ENCODE measurements around the gene PSMB10.

Gene PSMB10

DNA sequence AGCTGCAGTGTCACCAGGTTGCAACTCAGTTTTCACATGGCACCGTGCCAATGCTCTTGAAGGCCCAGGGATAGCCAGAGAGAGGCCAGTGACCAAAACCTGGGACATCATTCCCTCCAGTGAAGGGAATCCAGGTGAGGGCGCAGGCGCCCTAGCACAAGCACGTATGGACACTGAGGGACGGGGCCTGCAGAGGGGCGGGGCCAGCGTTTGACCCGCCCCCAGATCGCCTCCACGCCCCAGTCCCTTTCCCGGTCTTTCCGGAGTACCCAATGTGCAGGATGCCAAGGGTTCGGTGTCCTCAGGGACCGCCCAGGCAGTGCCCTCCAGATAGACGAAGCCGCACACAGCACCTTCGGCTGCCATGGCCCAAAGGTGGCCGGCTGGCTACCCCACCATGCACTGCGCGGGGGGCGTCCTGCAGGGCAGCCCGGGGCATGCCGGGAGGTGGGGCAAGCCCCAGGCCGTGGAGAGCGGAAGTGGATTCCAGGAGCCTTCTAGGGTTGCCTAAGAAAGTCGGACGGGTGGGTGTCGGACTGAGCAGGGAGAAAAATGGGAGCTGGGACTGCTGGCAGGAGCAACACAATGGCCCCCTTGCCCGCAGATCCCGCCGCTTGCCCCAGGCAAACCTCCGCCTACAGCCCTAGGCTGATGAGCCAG is 27.1 kb upstream of the PSMB10 start:
- DNase-seq, result peak; percentile 25

DNA sequence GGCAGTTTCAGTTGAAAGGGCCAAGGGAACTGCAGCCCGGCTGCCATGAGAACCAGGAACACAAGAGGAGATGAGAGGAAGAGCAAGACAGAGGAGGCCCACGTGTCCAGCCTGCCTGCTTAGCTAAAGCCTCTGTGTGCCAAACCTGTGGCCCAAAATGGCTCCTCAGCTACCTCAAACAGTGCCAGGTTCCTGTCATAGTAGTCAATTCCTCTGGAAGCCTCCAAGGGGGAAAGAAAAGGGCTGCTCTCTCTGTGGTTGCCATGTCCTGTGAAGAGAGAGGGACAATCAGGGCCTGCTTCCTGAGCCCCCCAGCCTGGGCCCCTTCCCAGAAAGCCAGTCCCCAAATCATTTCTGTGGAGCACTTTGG is 26.6 kb upstream of the PSMB10 start:
- DNase-seq, result no peak

DNA sequence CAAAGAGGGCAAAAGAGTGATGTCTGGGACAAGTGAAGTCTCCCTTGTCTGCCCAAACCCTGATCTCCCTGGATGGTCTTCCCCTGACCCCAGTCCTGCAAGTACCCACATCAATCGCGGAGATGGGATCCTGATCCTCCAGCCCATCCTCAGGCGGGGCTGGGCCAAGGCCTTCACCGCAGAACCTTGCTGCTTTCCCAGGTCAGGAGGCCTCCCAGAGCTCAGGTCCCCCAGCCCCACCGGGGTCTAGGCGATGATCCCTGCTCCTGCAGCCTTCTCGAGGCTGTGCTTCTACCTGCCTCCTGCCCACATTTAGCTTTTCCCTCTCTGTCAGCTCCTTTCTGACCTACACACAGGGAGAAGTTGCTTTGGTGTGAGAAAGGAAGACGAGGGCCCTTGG is 25.5 kb upstream of the PSMB10 start:
- no peak for DNase-seq

DNA sequence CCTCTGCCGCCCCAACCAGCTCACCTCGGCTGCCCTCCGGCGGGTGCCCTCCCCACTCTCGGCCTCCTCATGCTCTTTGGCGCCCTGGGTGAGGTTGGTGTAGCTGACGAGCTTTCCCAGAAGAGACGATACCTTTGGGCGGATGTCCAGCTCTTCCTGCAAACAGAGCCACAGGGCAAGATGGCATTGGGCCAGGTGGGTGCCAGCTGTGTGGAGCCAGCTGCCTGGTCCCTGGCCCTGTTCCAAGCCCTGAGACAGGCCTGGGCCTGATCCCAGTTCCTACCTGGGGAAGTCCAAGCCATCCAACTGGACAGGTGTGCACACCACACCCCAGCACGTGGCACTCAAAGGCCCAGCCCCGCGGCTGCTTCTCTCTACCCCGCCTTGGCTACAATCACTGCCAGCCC is 24.9 kb upstream of the PSMB10 start:
- no peak for DNase-seq

DNA sequence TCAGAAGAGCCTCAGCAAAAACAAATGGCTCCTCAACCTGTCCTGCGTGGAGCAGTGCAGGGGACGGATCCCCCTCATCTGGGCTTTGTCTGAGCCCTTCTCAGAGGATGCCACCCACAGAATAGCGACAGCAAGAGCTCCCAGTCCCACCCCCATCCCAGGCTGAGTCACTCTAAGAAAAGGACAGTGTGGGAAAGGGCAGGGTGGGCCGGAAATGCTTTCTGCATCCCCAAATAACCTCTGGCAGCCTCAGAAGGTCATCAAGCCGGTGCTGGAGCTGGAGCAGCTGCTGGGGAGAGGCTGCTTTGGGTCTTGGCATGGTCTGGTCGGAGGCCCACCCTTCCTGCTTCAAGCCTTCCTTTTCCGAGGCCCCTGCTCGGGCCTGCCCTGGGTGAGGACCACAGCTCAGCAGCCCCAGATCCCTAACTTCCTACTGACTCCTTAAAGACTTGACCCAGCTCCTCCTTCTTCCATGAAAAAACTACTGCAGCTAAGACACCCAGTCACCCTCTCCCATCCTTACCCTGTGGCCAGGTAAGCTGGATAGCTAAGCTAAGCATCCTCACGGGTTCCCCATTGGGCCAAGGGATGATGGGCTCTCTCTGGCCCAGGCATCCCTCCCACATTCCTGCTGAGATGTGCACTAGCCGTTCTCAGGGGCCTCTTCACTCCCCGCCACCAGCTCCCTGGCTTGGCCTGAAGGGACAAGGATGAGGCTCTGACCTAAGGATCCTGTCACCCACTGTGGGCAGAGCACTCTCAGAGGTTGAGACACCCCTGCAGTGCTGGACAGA is 23.1 kb upstream of the PSMB10 start:
- DNase-seq, result no peak

DNA sequence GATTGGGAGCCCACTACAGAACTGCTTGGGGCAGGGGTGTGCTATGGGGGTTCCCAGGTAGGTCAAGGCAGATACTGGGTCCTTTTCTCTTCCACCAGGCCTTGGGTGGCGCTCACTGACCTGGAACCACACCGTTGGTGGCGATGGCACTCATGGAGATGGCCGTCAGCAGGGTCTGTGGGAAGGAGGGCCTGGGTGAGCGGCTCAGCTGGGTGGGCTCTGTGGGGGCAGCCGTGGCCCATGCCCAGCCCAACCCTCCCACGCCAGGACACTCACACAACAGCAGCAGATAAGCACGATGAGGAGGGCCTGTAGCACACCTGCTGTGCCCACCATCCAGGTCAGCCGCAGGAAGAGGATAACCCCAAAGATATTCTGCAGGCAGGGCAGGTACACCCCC is 21.0 kb upstream of the PSMB10 start:
- no peak for DNase-seq

DNA sequence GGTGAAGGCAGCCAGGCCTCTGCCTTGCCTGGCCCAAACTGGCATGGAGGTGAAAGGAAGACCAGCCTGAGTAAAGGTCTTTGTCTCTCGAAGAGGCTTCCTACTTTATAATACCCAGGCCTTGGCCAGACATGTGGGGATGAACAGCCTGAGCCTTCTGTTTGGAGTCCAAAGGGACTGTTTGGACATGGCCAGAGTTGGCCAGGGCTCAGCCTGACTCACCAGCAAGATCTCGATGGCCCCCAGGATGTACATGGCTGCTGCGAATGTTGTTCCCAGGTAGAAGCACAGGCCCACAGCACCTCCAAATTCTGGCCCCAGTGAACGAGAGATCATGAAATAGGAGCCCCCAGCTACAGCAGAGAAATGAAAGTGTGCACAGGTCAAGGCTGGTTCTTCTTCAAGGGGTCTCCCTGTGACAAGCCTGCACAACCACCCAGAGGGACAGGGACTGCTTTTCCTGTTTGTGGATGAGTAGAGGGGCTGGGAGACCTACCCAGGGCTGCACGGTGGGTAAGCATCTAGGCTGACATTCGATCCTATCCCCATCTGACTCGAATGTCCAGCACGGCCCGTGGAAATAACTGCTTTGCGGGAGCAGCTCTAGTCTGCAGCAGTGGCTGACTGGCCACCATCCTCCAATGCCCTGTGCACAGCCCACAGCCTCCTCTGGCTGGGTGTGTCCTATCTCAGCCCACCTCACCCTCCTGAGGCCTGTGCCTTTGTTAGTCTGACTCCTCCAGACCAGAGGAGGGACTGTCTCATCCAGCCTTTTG is 18.0 kb upstream of the PSMB10 start:
- DNase-seq, result no peak

DNA sequence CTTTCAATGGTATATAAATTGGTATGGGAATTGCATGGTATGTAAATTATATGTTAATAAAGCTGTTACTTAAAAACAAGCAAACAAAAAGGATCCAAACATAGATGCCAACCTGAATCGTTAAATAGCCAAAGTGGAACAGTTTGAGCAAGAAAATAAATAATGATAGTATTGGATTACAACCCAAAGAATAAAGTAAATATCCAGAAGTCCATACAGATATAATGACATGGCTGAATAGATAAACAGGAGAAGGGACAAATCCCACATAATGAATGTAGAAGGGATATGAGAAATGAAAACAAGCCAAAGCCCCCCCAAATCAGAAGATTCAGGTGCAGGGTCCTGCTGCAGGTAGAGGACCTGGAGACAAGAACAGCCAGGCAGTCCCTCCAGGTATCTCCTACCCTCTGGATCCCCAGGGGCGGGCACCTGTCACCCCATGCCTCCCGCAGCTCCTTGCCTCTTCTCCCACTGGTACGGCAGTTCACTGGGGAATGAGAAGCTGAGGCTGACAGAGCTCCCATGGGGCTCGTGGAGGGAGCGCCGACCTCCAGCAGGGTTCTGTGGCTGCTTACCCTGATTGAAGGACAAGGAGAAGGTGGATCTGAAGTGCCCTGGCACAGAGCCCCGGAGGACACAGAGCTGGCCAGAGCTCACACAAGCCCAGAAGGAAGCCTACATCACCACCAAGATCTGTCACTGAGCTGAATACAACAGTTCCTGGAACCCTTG is 17.2 kb upstream of the PSMB10 start:
- DNase-seq, result no peak

DNA sequence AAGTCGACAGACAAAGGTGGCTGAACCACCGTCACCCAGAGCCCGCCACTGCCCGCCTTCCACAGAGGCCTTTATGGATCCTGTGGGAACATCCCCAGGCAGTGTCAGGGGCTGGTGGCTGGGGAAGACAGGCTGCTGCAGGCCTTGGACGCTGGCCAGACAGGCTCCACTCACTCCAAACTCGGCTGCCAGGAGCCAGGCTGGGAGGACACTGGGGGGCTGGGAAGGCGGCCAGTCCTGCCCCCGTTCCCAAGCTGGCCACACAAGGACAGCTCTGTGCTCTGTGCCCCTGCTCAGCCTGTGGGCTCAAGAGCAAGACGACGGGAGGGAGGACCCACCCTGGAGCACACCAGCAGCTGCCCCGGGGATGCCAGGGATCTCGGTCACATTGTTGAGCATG is 14.8 kb upstream of the PSMB10 start:
- no peak for DNase-seq

DNA sequence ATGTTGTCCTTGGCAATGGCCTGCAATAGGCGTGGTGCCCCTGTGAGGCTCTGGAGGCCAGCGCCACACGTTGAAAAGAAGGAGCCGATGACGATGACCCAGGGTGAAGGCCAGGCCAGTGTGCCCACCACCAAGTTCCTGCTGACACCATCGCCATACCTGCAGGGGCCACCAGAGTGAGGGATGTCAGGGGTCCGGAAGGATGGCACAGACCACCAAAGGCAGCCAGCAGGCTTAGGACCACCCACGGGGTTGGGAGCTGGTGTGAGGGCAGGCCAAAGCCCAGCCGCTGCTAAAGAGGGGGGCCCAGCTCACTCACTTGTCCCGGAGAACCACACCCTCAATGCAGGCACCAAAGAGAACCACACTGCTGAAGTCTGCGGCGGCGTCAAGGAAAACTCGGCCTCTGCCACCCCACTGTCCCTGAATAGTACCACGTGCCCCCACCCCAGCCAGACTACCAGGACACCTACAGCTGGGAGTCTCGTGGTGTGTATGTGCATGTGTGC is 13.7 kb upstream of the PSMB10 start:
- no peak for DNase-seq

DNA sequence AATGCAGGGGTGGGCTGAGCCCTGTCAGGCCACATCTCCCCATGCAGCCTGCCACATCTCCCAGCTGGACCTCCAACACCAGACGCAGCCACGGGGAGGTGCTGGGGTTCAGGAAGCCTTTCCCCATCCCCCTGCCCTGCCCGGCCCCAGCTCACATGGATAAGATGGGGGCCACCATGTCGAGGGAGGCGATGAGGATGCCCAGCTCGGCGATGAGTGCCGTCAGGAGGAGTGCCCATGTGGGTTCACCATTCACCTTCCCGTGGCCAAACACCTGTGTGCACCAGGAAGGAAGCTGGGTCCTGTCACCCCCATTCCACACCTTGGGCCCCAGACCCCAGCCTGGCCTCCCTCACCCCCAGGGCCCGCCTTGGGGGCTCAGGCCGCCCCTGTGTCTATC is 13.0 kb upstream of the PSMB10 start:
- no peak for DNase-seq

DNA sequence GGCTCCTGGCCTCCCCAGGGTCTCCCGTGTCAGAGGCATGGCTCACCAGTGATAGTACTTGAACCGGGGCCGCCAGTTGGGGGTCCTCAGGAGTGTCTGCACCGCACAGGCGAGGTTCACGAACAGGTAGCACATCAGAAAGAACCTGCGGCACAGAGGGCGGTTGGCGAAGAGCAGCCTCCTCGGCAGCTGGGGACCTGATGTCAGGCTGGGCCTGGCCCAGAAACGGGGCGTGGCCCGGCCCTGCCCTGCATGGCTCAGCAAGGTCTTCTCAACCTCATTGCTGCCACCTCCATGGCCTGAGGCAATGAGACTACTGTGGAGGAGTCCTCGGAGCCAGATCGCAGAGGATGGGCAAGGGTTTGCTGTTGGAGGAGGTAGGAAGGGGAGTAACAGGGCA is 11.4 kb upstream of the PSMB10 start:
- DNase-seq, result no peak

DNA sequence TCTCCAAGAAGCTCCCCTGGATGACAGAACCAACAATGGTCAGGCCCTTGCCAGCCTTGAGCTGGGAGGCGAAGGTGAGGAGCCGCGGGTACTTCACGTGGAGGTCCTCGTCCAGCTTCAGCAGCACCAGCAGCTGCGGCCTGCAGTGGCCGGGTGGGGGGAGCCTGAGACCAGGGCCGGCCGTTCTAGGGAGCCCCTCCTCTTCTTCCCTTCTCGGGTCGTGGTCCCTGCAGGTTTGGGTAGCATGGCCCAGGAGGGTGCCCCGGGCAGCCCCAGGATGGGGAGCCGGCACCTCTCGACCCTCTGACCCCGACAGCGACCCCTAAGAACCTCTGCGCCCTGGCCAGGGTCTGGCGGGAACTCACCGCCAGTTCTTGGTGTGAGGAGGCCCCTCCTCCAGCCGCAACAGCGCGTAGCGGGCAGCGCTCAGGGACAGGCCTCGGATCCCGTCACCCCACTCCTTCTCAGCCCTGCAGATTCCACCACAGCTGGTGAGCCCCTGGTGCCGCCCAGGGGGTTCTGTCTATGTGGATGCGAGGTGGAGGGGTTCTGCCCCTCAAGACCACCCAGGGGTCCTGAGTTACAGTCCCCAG is 10.4 kb upstream of the PSMB10 start:
- no peak for DNase-seq

DNA sequence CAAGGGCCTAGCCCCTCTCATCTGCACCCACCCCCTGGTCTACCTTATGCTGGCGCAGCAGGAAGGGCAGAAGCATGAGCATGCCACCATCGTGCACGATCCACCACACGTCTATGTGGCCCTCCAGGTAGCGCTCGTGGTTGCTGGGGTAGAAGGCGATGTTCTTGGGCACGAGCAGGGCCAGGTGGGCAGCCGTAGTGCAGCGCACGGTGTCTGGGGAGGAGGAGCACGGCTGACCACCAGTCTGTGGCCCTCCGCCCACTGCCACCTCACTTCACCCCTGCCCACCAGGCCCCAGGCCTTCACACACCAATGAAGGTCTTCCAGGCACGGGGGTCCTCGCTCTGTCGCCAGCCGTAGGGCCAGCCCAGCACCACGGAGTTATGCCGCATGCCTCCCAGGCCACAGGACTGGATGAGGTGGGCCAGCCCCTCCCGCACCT is 9.5 kb upstream of the PSMB10 start:
- DNase-seq, result no peak

DNA sequence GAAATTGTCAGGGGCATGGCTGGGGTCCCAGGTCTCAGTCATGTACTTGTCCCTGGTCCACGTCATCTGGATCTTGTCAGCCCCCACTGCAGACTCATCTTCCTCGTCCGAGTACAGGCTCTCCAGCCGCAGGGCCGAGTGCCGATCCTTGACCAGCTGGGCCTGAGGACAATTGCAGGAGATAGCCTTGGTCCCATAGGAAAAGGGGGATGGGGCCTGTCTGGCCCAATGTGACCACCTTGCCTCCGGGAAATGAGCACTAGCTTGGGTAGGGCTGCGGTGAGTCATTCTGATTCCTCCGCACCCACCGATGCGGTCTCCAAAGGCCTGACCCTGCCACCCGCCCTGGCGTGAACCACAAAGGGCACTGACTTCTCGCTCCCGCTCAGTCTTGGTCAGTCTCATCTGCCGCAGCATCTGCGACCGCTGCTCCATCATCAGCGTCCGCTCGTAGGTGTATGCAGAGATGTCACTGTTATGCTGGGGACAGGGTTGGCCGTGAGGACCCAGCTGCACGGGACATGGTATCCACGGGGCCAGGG is 8.8 kb upstream of the PSMB10 start:
- no peak for DNase-seq

DNA sequence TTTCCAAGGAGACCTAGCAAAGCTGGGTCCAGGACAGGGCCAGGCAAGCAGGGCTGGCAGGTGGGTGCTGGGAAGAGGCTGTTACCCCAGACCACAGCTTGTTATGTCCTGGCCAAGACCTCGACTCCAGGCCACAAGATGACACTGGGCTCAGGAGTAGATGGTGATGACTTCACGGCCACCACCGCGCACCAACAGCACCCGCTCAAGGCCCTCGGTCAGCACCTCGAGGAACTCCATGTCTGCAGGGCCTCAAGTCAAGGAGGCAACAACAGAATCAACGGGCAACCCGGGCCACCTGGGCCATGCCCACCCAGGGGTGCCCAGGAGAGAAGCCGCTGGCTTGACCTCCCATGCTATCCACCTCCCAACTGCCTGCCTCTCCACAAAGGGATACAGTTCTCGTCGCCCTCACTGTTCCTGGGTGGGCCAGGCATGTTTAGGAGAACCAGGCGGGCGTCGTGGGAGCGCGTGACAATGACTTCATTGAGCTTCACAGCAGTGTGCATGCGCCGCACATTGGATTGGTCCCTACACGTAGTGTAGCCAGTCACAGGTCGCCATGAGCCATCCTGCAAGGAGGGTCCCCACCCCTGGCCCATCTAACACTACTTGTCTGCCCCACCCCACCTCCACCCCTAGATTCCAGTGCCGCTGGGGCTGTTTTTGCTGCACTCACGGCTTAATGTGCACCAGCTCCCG is 8.2 kb upstream of the PSMB10 start:
- DNase-seq, result no peak

DNA sequence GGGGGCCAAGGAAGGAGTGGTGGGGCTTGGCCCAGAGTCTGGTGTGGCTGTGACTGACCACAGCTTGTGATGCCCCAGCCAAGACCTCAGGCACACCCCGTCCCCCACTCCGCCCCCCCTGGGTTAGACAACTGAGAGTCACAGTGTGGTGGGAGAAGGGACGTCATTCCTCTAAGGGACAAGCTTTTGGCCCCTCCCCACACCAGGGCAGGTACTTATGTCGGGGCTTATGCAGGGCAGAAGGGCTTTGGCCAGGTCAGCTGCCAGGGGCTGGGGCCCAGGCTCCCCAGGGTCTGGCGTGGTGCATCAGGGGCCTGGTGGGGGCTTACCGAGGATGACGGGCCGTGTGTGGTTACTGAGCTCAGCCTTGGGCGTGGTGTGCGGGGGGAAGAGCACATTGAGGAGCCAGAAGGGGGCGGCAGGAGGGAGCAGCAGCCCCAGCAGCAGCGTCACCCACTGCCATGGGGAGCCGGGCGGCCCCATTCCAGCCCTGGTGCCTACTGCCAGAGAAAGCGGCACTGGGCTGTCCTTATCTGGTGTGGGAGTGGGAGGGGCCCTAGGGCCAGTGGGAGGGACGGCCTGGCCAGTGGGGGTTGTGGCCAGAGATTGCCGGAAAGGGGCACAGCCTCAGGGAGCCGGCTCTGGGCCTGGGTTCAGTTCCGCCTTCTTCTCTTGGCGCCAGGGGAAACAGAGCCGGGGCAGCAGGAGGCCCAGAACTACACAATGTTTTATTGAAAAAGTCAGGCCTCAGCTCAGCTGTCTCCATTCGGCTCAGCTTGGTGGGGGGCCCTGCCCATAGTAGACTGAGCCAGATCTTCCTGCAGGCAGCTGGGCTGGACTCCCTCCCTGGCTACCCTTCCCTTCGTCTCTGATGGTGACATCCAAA is 7.2 kb upstream of the PSMB10 start, which contains the start of gene LCAT:
LCAT (minus strand) TSS at position 502 of the 886 bp plus-strand sequence; CDS start at position 483, 19 bp downstream.
- DNase-seq, result no peak

DNA sequence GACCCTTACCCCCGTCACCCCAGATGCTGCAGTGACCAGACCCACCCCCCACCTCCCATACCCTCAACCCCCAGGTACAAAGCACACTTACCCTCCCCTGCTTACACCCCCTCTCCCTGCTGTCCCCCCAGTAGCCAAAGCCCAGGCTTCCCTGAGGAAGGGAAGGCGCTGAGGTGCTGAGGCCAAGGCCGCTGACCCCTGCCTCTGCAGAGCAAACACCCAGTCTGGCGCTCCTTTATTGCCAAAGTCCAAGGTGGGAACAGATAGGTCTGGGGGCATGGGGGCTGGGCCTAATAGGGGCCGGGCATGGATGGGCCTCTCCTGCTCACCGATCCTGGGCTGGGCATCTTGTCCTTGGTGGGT is 6.6 kb upstream of the PSMB10 start:
- DNase-seq, result no peak

DNA sequence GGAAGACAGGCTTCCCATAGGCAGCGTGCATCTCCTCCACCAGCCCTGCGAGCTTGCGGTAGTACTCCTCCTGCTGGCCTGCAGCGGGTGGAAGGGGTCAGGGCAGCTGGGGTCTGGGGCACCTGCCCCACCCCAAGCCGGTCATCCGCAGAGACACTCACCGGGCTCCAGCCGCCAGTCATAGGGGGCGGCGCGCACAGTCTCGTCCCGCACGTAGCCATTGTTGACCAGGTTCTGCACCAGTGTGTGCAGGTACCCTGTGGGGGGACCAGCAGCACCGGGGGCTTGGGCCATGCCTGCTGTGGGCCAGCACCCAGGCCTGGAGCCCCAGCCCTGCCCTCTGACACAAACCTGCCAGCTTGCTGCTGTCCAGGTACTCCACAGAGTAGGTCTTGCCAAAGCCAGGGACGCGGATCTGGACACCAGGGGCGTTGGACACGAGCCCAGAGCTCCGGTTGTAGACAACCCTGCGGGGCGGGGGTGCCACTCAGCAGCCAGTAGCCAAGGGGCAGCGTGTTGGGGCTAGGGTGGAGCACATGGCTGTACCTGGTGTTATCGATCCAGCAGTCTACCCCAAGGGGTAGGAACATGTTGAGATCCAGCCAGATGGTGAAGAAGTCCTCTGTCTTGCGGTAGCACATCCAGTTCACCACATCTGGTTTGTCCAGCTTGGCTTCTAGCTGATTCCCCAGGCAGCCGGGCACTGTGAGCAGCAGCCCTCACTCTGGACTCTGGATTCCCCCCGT is 6.0 kb upstream of the PSMB10 start:
- DNase-seq, result no peak

DNA sequence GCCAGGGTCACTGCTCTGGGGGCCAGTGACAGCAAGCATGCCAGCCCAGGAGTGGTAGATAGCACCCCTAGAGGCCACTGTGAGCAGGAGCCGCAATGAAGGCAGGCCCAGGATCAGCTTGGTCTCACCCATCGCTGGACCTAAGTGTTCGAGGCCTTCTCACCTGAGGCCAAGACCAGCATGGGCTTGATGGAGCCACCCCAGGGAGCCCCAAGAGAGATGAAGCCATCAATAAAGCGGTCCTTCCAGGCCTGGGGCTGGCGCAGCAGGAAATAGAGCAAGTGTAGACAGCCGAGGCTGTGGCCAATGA is 5.5 kb upstream of the PSMB10 start:
- peak; percentile 60 for DNase-seq
